A673 (cell line): ENCODE measurements around the gene ACSM4.

Experiments
- EZH2 ChIP-seq: fragments of 200-600 bp; sonication (generic); IDR thresholded peaks from 2 replicates; pipeline ENCODE4 v1.6.1; 2017; ENCODE audit warnings: borderline replicate concordance, low read depth, mild to moderate bottlenecking, mixed read lengths, antibody characterized with exemption, low read length; ENCODE audit not compliant: poor library complexity, severe bottlenecking
- TF ChIP-seq, protein P1 (sequence below): fragments of 300-800, 200-600 bp; sonication (generic); conservative IDR thresholded peaks from 2 replicates; pipeline ENCODE4 v1.5.1; 2017; ENCODE audit warnings: low read depth, mild to moderate bottlenecking, antibody characterized with exemption, low read length, moderate library complexity, mixed read lengths

DNA sequence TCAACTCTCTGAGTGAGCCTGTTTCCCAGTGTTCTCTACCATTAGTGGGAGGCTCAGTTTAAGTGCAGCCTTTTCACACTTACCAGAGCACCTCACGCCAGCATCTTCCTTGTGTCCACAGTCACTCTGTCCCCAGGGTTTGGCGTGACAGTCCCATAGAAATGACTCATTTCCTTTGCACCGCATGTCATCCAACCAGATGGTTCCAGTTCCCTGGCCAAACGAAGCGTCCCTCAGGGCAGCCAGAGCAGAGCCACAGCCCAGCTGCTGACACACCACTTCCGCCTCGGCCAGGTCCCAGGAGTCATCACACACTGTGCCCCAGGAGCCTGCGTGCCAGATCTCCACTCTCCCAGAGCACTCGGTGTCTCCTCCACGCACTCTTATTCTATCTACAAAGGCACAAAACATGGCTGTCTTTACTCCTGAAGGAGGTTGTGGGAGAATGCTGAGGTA is 65.4 kb downstream of the ACSM4 start:
- TF ChIP-seq, protein P1, sequence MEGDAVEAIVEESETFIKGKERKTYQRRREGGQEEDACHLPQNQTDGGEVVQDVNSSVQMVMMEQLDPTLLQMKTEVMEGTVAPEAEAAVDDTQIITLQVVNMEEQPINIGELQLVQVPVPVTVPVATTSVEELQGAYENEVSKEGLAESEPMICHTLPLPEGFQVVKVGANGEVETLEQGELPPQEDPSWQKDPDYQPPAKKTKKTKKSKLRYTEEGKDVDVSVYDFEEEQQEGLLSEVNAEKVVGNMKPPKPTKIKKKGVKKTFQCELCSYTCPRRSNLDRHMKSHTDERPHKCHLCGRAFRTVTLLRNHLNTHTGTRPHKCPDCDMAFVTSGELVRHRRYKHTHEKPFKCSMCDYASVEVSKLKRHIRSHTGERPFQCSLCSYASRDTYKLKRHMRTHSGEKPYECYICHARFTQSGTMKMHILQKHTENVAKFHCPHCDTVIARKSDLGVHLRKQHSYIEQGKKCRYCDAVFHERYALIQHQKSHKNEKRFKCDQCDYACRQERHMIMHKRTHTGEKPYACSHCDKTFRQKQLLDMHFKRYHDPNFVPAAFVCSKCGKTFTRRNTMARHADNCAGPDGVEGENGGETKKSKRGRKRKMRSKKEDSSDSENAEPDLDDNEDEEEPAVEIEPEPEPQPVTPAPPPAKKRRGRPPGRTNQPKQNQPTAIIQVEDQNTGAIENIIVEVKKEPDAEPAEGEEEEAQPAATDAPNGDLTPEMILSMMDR: no peak
- TF ChIP-seq EZH2: no peak
